NCI-H82 (cell line): Measurements from ENCODE around the gene TSHZ3.

ENCODE experiments used
- DNase-seq: peaks from one replicate; lab custom pipeline; 2025; lab: John Stamatoyannopoulos, UW

The TSHZ3 gene

GRCh38 chr19:31312009-31312676 lies 37.1 kb downstream of the TSHZ3 start:
- no peak for DNase-seq

- no peak for DNase-seq
These were observed 38.7 kb downstream of the TSHZ3 start for GRCh38 chr19:31310432-31311133.

- no peak for DNase-seq
These were observed 40.5 kb downstream of the TSHZ3 start for GRCh38 chr19:31308781-31309180.

DNA sequence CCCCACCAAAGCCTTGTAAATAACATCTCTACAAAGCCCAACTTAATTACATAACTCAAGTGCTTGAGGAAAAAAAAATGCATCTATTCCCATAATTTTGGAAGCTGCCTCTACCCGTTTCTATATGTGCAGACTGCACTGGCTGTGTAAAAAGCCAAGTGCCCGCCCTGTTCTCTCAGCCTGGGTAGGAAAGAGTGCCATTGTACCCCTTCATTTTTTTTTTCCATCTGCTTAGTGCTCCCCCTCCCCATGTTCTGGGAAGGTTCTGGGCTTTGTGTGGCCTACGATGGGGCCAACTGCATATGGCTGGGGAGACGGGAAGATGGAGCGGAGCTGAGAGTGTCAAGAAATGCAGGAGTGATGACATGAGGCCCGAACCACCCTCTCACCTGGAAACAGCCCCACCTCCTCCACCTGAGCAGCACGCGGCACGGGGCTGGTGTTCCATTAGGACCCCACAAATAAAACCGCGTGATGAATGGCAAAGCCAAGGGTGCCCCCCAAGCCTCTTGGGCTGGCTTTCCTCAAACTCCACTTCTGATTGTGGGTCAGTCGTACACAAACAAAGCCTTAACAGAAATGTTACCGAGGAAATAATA lies 42.1 kb downstream of the TSHZ3 start:
- DNase-seq: no peak

- DNase-seq: no peak
These were observed 43.1 kb downstream of the TSHZ3 start for GRCh38 chr19:31306006-31306753.

GRCh38 chr19:31304831-31305312 lies 44.4 kb downstream of the TSHZ3 start:
- no peak for DNase-seq

DNA sequence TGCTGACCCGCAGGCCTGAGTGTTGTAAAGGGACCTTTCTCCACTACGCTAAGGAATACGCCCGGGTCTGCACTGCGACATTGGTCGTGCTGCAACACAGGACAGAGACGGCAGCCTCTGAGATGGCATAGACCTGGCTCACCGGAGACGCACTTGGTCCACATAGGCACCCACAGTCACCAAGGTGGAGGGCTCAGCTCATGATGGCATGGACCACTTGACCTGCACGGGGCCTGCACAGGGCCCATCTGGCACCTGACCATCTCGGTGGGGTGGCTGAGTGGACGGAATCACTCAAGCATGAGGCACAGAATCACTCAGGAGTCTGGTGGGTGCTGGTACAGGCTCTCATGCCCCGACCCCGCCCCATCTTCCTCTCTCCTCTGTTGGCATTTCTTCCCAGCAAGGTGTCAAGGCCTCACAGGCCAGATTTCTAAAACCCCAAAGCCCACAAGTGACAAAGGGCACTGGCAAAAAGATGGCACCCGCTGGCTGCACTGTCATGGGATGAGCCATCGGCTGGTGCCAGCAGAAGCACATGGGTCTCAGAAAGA lies 45.9 kb downstream of the TSHZ3 start:
- DNase-seq: no peak

DNA sequence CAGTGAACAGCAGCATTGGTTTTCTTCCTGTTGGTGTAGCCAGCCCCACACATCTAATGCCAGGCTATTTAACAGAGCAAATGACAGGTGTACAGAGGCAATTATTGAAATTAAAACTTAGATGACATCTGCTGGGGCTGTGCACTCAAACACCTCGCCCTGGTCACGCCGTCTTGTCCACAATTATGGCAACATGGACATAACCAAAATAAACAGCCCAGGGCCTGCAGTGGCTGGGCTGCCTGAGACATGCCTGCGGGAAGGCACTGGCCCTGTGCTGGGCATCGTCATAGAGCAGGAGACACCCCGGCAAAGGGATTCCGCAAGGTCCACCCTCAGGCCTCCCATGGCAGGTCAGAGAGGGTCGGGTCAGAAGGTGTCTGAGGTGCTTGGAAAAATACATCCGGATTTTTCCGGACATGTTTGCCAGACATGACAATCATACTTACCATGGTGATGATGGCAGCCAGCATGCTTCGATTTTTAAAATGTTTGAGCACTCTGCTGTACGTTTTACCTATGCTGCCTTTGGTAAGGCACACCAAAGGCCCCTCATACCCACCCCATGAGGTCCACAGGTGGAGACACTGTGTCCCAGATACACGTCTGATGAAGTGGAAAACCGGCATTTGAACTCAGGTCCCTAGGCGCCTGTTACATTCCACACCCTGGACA lies 47.8 kb downstream of the TSHZ3 start:
- DNase-seq: no peak

GRCh38 chr19:31300422-31300821 lies 48.8 kb downstream of the TSHZ3 start:
- no peak for DNase-seq

GRCh38 chr19:31299665-31300064 lies 49.6 kb downstream of the TSHZ3 start:
- DNase-seq: no peak

DNA sequence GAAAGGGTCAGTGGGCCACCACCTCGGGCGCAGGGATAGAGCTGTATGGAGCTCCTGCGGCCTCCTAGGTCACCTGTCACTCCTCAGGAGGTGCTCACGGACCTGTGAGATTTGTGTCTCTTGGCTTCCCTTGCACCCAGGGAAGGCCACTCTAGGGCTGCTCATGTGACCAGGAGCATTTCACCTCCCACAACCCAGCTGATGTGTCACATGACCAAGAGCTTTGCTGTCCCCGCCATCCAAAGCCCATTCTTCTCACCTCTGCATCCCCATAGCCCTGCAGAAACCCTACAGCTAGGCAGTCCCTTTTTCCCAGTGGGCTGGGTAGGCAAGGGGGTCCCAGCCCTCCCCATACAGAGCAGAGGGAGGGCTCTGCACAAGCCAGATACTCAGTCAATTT lies 51.2 kb downstream of the TSHZ3 start:
- DNase-seq: no peak

DNA sequence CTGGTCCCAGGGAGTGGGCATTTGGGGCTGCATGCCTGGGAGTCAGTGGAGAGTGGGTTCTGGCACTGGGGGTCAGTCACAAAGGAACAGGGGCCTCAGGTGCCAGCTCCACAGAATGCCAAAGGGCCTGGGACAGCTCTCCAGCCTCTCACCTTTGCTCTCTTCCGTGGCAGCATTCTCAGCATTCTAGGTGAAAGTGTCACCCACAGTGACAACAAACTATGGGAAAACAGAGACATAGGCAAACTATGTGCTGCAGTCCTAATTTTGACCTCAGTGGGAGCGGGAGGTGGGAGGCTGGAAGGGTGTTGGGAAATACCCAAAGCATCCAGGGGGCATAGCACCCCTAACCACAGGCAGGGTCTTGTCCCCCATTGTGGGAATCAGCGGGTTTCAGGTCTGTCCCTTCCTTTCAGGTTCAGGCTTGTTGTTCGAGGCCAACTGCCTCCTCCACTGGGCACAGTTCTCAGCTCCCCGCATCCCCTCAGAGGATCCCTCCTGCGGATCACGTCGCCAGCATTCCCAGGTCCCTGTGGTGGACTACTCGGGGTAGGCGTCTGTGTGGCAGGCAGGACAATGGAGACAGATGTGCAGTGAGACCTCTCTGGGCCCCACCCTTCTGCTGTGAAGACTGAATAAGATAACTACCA lies 52.4 kb downstream of the TSHZ3 start:
- no peak for DNase-seq

- no peak for DNase-seq
These were observed 55.0 kb downstream of the TSHZ3 start for GRCh38 chr19:31294189-31294588.

DNA sequence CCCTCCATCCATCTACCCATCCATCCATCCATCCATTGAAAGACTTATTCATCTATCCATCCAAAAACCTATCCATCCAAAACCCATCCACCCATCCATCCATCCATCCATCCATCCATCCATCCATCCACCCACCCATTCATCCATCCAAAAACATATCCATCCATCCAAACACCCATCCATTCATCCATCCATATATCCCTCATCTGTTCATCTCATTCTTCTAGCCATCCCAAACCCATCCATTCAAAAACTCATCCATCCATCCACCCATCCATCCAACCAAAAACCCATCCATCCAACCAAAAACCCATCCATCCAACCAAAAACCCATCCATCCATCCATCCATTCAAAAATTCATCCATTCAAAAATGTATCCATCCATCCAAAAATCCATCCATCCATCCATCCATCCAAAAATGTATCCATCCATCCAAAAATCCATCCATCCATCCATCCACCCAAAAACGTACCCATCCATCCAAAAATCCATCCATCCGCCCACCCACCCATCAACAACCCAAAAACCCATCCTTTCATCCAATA lies 56.5 kb downstream of the TSHZ3 start:
- DNase-seq: no peak

DNA sequence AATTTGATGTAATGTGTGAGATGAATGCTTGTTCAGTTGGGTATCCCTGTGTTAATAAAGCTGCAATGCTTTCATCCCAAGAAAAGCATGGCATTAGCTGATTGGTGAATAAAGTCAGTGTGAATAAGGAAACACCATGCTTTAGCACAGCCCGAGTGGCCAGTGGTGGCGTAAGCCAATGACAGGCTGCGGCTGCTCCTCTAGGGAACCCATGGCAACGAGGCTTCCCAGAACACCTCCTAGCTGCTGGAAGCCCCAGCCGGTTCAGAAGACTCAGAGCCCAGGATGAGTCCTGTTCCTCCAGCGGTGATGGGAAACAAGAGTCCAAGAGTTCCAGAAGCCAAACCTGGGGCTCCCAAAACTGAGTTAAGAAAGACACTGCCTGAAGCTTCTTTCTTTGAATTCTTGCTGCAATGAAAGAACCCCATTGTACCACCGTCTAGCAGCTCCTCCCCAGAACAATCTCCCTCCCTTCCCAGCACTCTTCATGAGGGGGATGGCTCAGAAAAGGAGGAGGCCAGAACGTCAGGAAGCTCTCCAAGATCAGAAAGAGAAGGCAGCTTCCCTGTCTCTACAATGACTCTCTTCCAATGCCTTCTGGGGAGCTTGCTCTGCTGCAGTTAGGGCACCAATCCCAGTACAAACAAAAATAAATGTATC lies 58.2 kb downstream of the TSHZ3 start:
- no peak for DNase-seq

GRCh38 chr19:31289976-31290375 lies 59.3 kb downstream of the TSHZ3 start:
- no peak for DNase-seq

DNA sequence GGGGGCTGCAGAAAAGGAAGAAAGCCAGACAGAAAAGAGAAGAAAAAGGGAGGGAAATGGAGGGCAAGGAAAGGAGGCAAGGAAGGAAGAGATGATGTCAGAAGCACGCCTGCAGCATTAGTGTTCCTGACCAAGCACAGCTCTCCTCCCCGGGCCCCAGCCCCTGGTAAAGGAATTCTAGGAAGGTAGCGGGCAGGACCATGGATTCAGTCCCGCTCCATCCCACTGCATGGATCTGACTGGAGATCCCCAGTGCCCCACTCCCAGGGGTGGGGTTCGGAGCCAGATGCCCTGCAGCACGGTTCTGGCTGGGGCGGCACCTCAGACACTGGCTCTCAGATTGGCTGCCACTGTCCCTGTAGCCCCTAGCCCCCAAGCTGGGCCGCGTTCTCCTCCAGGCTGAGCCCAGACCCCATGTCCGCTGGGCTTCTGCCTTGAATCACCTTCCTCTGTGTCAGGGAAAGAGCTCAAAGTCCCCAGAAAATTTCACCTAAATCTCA lies 59.8 kb downstream of the TSHZ3 start:
- DNase-seq: no peak

DNA sequence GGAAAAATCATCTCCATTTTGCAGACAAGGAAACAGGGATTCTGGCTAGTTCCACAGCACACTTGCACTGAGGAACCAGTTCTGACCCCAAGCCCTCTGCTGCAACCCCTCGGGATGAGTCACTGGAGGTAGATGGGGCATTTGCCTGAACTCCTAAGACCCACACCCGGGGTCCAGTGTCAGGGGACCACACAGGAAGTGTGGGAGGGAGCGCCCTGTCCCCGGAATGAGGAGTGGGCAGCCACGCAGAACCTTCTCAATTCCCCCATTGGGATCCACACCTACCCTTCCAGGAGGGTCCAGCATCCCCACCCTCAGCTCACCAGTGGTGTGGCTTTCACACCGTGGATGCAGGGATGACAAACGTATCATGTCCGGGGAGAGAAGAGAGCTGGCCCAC lies 62.7 kb downstream of the TSHZ3 start:
- no peak for DNase-seq

GRCh38 chr19:31285744-31286143 lies 63.5 kb downstream of the TSHZ3 start:
- no peak for DNase-seq

- no peak for DNase-seq
These were observed 64.6 kb downstream of the TSHZ3 start for GRCh38 chr19:31284621-31285020.
